Neural cell (in vitro differentiated cells): ENCODE results near the gene RCAN3. TPM values are rescaled to one million over a fixed set of nuclear protein-coding genes. Genes with fewer than 3 reads are reported as not detected.

ENCODE experiments used
- H2AFZ ChIP-seq: fragments of 200-600, 300-800 bp; sonication (generic), shearing (Covaris generic); 2 replicates; pipeline ENCODE4 v1.6.0; 2014; ENCODE audit warnings: low read depth, mild to moderate bottlenecking, antibody characterized with exemption, low read length, moderate library complexity
- H3F3A ChIP-seq: fragments of 200-600 bp; shearing (Covaris generic); 2 replicates; pipeline ENCODE4 v1.6.1; 2016; ENCODE audit warnings: mild to moderate bottlenecking, moderate library complexity, mixed read lengths, antibody characterized with exemption, low read length; ENCODE audit not compliant: insufficient read depth, poor library complexity, severe bottlenecking
- H3K27ac ChIP-seq: fragments of 200-600, 300-800 bp; sonication (generic), shearing (Covaris generic); 2 replicates; pipeline ENCODE4 v1.5.1; 2014; ENCODE audit warnings: mild to moderate bottlenecking, low read length, moderate library complexity
- H3K27me3 ChIP-seq: fragments of 300-800, 200-600 bp; sonication (generic), shearing (Covaris generic); 2 replicates; pipeline ENCODE4 v1.6.0; 2014; ENCODE audit warnings: mild to moderate bottlenecking, low read depth, low read length, moderate library complexity; ENCODE audit not compliant: insufficient read depth
- H3K36me3 ChIP-seq: fragments of 300-800, 200-600 bp; sonication (generic), shearing (Covaris generic); 2 replicates; pipeline ENCODE4 v1.5.1; 2014; ENCODE audit warnings: mild to moderate bottlenecking, antibody characterized with exemption, low read length, moderate library complexity; ENCODE audit not compliant: insufficient read depth
- H3K4me2 ChIP-seq: fragments of 300-800, 200-600 bp; sonication (generic), shearing (Covaris generic); 2 replicates; pipeline ENCODE4 v1.6.0; 2014; ENCODE audit warnings: mild to moderate bottlenecking, low read length
- H3K4me3 ChIP-seq: fragments of 300-800, 200-600 bp; sonication (generic), shearing (Covaris generic); 2 replicates; pipeline ENCODE4 v1.5.1; 2014; ENCODE audit warnings: mild to moderate bottlenecking, low read length, moderate library complexity
- H3K79me2 ChIP-seq: fragments of 200-600 bp; shearing (Covaris generic); replicated peaks from 2 replicates; pipeline ENCODE4 v1.6.0; 2014; ENCODE audit warnings: mild to moderate bottlenecking, low read length, moderate library complexity; ENCODE audit not compliant: insufficient read depth
- H3K9ac ChIP-seq: fragments of 300-800, 200-600 bp; sonication (generic), shearing (Covaris generic); 2 replicates; pipeline ENCODE4 v1.6.1; 2016; ENCODE audit warnings: mild to moderate bottlenecking, low read length, mixed read lengths
- H3K9me2 ChIP-seq: fragments of 200-600 bp; shearing (Covaris generic); 2 replicates; pipeline ENCODE4 v1.6.1; 2016; ENCODE audit warnings: mild to moderate bottlenecking, low read length, mixed read lengths; ENCODE audit not compliant: insufficient read depth
- H3K9me3 ChIP-seq: fragments of 200-600, 300-800 bp; sonication (generic), shearing (Covaris generic); 2 replicates; pipeline ENCODE4 v1.6.1; 2016; ENCODE audit warnings: mild to moderate bottlenecking, mixed run types, low read length, moderate library complexity, mixed read lengths
- H4K20me1 ChIP-seq: fragments of 200-600 bp; shearing (Covaris generic); 2 replicates; pipeline ENCODE4 v1.6.1; 2016; ENCODE audit warnings: mild to moderate bottlenecking, mixed run types; ENCODE audit not compliant: insufficient read depth
- EP300 ChIP-seq: fragments of 450-650 bp; conservative IDR thresholded peaks from 2 replicates; pipeline ENCODE4 v1.6.1; 2014; ENCODE audit warnings: antibody characterized with exemption, mild to moderate bottlenecking, moderate library complexity; ENCODE audit not compliant: poor library complexity, severe bottlenecking
- EZH2 ChIP-seq: fragments of 200-600, 300-800 bp; shearing (Covaris generic), sonication (generic); IDR thresholded peaks from 2 replicates; pipeline ENCODE4 v1.6.1; 2014; ENCODE audit warnings: antibody characterized with exemption, low read length, borderline replicate concordance, mild to moderate bottlenecking; ENCODE audit not compliant: insufficient read depth, poor library complexity, severe bottlenecking
- MXI1 ChIP-seq: fragments of 450-650 bp; conservative IDR thresholded peaks from 2 replicates; pipeline ENCODE4 v1.6.1; 2014; ENCODE audit warnings: antibody characterized with exemption, mild to moderate bottlenecking; ENCODE audit not compliant: poor library complexity, severe bottlenecking
- POLR2AphosphoS5 ChIP-seq: IDR thresholded peaks from 2 replicates; pipeline ENCODE4 v1.6.1; 2012
- RAD21 ChIP-seq: fragments of 450-650 bp; conservative IDR thresholded peaks from 2 replicates; pipeline ENCODE4 v1.6.1; 2014; ENCODE audit warnings: antibody characterized with exemption, mild to moderate bottlenecking, moderate library complexity
- REST ChIP-seq: IDR thresholded peaks from 2 replicates; pipeline ENCODE4 v1.6.1; 2012; ENCODE audit warnings: borderline replicate concordance
- SMC3 ChIP-seq: fragments of 450-650 bp; conservative IDR thresholded peaks from 2 replicates; pipeline ENCODE4 v1.6.1; 2014; ENCODE audit warnings: antibody characterized with exemption, mild to moderate bottlenecking, moderate library complexity; ENCODE audit not compliant: poor library complexity
- TAF1 ChIP-seq: IDR thresholded peaks from 2 replicates; pipeline ENCODE4 v1.6.1; 2012; ENCODE audit warnings: low read depth
- polyA plus RNA-seq: library from polyadenylated mRNA; depleted of rRNA; stranded (reverse); fragments of >200 nt; gene quantifications from 2 replicates; pipeline ENCODE4 v1.2.3, GENCODE V29; 2014
- TF ChIP-seq, protein P1 (sequence below): fragments of 450-650 bp; IDR thresholded peaks from 2 replicates; pipeline ENCODE4 v1.5.1; 2014; ENCODE audit warnings: antibody characterized with exemption, mild to moderate bottlenecking, moderate library complexity; ENCODE audit not compliant: poor library complexity, severe bottlenecking

The RCAN3 gene
- polyA plus RNA-seq, 1 donor from 2014 or later, result 31.4 TPM

- Histone ChIP-seq H3K4me2 (no peak overlapping the region), H3K9ac (no peak overlapping the region), H3K27ac (no peak overlapping the region), H2AFZ (no peak overlapping the region), H3K79me2 (no peaks in the 10 kb centered on the region), H3K9me2 (no peaks in the 10 kb centered on the region), H3K9me3 (no peaks in the 10 kb centered on the region), H3K36me3 (no peaks in the 10 kb centered on the region), H3K4me3 (no peak overlapping the region), H3K27me3 (no peaks in the 10 kb centered on the region), H3F3A (no peaks in the 10 kb centered on the region), H4K20me1 (no peaks in the 10 kb centered on the region)
- TF ChIP-seq, protein P1, sequence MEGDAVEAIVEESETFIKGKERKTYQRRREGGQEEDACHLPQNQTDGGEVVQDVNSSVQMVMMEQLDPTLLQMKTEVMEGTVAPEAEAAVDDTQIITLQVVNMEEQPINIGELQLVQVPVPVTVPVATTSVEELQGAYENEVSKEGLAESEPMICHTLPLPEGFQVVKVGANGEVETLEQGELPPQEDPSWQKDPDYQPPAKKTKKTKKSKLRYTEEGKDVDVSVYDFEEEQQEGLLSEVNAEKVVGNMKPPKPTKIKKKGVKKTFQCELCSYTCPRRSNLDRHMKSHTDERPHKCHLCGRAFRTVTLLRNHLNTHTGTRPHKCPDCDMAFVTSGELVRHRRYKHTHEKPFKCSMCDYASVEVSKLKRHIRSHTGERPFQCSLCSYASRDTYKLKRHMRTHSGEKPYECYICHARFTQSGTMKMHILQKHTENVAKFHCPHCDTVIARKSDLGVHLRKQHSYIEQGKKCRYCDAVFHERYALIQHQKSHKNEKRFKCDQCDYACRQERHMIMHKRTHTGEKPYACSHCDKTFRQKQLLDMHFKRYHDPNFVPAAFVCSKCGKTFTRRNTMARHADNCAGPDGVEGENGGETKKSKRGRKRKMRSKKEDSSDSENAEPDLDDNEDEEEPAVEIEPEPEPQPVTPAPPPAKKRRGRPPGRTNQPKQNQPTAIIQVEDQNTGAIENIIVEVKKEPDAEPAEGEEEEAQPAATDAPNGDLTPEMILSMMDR, result no peak
- TF ChIP-seq REST (no peak), MXI1 (no peak), TAF1 (no peak), POLR2AphosphoS5 (no peak), EP300 (no peak), EZH2 (no peak), RAD21 (no peak), SMC3 (no peak)
These were observed 63.7 kb downstream of the RCAN3 start for GRCh38 chr1:24566236-24566867.

DNA sequence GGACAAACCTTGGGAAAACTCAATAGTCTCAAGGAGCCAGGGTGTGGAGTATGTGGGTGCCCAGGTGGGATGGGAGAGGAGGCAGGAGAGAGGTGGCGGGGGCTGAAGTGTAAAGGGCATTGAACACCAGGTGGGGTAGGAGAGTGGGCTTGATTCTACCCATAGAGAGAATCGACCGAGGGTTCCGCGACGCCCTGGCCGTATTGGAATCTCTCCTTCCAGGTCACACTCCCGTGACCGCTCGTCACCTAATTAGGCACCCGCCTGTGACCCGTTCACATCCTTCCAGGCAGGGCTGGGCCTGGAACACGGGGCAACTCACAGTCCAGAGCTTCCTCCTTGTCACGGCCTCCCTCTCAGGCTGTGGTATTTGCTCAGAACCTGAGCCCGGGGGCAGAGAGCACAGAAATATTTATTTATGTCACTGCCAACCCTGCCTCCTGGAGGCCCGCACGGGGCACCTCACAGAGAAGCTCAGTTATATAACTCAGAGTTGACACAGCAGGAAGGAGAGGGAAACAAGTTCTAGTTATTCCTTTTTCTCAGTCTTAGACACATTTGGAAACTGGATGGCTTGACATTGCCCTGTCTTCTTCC, 65.3 kb downstream of the RCAN3 start:
- Histone ChIP-seq H3K79me2 (no peaks in the 10 kb centered on the region), H3K36me3 (no peaks in the 10 kb centered on the region), H3K27ac (no peak overlapping the region), H3K9me2 (no peaks in the 10 kb centered on the region), H2AFZ (no peak overlapping the region), H4K20me1 (no peaks in the 10 kb centered on the region), H3F3A (no peaks in the 10 kb centered on the region), H3K9me3 (no peaks in the 10 kb centered on the region), H3K9ac (no peak overlapping the region), H3K4me2 (no peak overlapping the region), H3K27me3 (no peaks in the 10 kb centered on the region), H3K4me3 (no peak overlapping the region)
- TF ChIP-seq, protein P1, result no peak
- TF ChIP-seq EZH2 (no peak), POLR2AphosphoS5 (no peak), EP300 (no peak)
